ENCODE data around the gene ANKHD1. TPM values are rescaled to one million over a fixed set of nuclear protein-coding genes. Genes with fewer than 3 reads are reported as not detected.

The ANKHD1 gene
- total and polyA plus RNA-seq, 2 donors from 2014 or later, result 26.4 to 130 TPM

DNA sequence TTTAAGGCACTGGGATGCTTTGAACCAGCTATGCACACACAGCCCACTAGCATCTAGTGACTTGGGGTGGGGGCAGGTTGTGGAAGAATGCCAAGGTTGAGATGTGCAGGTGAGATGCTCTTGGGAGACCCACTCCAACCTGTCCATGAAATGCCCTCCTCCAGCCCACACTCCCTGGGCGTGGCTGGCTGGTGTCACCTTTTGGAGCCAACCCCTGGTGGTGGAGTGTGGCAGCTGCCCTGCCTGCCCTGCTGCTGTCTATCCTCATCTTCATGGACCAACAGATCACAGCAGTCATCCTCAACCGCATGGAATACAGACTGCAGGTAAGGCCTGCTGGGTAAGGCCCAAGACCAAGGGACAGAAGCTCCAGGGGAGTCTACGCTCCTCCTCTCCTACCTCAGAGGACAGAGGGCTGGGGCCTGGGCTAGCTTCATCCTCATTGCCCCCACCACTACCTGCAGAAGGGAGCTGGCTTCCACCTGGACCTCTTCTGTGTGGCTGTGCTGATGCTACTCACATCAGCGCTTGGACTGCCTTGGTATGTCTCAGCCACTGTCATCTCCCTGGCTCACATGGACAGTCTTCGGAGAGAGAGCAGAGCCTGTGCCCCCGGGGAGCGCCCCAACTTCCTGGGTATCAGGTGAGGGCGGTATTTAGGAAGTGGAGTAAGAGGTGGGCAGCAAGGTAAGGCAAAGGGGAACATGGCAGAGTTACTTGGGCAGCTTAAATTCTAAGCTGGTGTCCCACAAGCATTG is 34.2 kb upstream of the ANKHD1 start:
- FAIRE-seq, result no peak
- H3K9ac ChIP-seq (ENCODE audit: low read length in 3 of 3), result no peak overlapping the region
- no peak for DNase-seq
- no peaks in the 10 kb centered on the region for H3K9me3 ChIP-seq (ENCODE audit: control insufficient read depth in 2 of 3, insufficient read depth in 1 of 3, low read length in 3 of 3)
- H3K36me3 ChIP-seq (ENCODE audit: control insufficient read depth in 2 of 3, insufficient read depth in 3 of 3, low read length in 3 of 3), result peaks cover 0 to 2% (median 0%) of the 10 kb centered on the region in 3 donors
- H3K4me3 ChIP-seq (ENCODE audit: low read length in 3 of 3), result no peak overlapping the region
- H3K27ac ChIP-seq (ENCODE audit: low read depth in 2 of 2, low read length in 2 of 2), result no peak overlapping the region
- H3K27me3 ChIP-seq (ENCODE audit: control insufficient read depth, insufficient read depth, low read length), result no peaks in the 10 kb centered on the region
- TF ChIP-seq, protein P1, sequence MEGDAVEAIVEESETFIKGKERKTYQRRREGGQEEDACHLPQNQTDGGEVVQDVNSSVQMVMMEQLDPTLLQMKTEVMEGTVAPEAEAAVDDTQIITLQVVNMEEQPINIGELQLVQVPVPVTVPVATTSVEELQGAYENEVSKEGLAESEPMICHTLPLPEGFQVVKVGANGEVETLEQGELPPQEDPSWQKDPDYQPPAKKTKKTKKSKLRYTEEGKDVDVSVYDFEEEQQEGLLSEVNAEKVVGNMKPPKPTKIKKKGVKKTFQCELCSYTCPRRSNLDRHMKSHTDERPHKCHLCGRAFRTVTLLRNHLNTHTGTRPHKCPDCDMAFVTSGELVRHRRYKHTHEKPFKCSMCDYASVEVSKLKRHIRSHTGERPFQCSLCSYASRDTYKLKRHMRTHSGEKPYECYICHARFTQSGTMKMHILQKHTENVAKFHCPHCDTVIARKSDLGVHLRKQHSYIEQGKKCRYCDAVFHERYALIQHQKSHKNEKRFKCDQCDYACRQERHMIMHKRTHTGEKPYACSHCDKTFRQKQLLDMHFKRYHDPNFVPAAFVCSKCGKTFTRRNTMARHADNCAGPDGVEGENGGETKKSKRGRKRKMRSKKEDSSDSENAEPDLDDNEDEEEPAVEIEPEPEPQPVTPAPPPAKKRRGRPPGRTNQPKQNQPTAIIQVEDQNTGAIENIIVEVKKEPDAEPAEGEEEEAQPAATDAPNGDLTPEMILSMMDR (IDR thresholded peaks at IDR 0.05; ENCODE audit: borderline replicate concordance, extremely low read depth, insufficient read depth), result no peak
- intact Hi-C loops (cut with DNase I), result no loop called here
- peaks cover 0 to 8% (median 6%) of the 10 kb centered on the region in 3 donors for H3K4me1 ChIP-seq (ENCODE audit: control insufficient read depth in 2 of 3, insufficient read depth in 2 of 3, low read depth in 1 of 3, low read length in 3 of 3)

DNA sequence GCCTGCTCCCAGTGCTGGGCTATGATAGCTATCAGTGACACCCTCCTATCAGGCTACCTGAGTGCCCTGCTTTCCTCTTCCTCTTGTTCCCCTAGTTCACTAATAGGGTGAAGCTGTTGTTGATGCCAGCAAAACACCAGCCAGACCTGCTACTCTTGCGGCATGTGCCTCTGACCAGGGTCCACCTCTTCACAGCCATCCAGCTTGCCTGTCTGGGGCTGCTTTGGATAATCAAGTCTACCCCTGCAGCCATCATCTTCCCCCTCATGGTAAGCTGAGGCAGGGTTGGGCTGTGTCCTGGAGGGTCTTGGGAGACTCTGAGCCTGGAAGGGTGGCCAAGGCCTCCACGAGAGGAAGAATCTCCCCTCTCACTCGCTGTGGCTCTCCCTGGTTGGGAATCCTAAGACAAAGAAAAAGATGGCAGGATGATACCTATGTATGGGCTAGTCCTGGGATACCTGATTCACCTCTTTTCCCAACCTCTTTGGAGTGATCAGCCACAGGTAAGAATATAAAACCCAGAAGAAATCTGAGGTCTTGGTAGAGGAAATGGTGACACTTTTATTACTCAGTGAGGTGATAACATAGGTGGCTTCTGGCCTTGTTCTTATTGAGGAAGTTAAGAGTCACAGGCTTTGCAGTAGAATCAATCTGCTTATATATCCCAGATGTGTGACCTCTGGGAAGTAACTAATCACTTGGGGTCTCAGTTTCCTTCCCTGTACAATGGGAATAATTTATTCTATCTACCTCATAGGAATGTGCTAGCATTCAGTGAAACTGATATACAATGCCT is 30.1 kb upstream of the ANKHD1 start:
- Histone ChIP-seq H3K9me3 (ENCODE audit: control insufficient read depth in 2 of 3, insufficient read depth in 1 of 3, low read length in 3 of 3) (no peaks in the 10 kb centered on the region), H3K9ac (ENCODE audit: low read length in 3 of 3) (no peak overlapping the region), H3K4me1 (ENCODE audit: control insufficient read depth in 2 of 3, insufficient read depth in 2 of 3, low read depth in 1 of 3, low read length in 3 of 3) (peaks cover 0 to 3% (median 0%) of the 10 kb centered on the region in 3 donors), H3K27ac (ENCODE audit: low read depth in 2 of 2, low read length in 2 of 2) (no peak overlapping the region), H3K4me3 (ENCODE audit: low read length in 3 of 3) (no peak overlapping the region), H3K27me3 (ENCODE audit: control insufficient read depth, insufficient read depth, low read length) (no peaks in the 10 kb centered on the region), H3K36me3 (ENCODE audit: control insufficient read depth in 2 of 3, insufficient read depth in 3 of 3, low read length in 3 of 3) (peaks cover 0 to 2% (median 0%) of the 10 kb centered on the region in 3 donors)
- intact Hi-C loops (cut with DNase I), result no loop called here
- TF ChIP-seq, protein P1 (IDR thresholded peaks at IDR 0.05; ENCODE audit: borderline replicate concordance, extremely low read depth, insufficient read depth), result no peak
- FAIRE-seq (no peak), DNase-seq (no peak)

DNA sequence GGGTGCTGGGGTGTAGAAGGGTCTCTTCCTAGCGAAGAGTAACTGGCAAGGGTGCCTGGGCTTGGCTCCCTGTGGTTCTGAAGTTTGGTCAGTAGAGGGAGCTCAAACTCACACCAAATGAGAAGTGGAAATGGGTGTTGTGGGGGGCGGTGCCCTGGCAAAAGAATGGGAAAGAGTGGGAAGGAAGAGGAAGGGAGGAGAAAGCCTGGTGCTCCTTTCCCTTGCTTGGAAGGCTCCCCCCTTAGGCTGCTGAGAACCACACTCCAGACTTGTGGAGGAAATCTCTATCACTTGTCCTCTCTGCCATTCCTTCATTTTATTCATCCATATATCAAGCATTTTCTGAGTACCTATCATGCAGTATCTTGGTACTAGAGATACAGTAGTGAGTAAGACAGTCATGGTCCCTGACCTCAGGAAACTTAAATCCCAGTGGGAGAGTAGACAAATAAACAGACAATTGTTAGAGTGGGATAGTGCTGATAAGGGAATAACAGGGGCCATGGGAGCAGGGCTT is 28.6 kb upstream of the ANKHD1 start:
- FAIRE-seq, result no peak
- intact Hi-C loops (cut with DNase I), result no loop called here
- TF ChIP-seq, protein P1 (IDR thresholded peaks at IDR 0.05; ENCODE audit: borderline replicate concordance, extremely low read depth, insufficient read depth), result peak; percentile 84

More for the DNA sequence above, 28.6 kb upstream of the ANKHD1 start:
- H3K4me3 ChIP-seq (ENCODE audit: low read length in 3 of 3), result no peak overlapping the region
- H3K9me3 ChIP-seq (ENCODE audit: control insufficient read depth in 2 of 3, insufficient read depth in 1 of 3, low read length in 3 of 3), result no peaks in the 10 kb centered on the region
- H3K4me1 ChIP-seq (ENCODE audit: control insufficient read depth in 2 of 3, insufficient read depth in 2 of 3, low read depth in 1 of 3, low read length in 3 of 3), result peaks cover 0 to 3% (median 0%) of the 10 kb centered on the region in 3 donors
- no peaks in the 10 kb centered on the region for H3K27me3 ChIP-seq (ENCODE audit: control insufficient read depth, insufficient read depth, low read length)
- peak; percentile 71 to 90 (median 81) for DNase-seq
- no peak overlapping the region for H3K9ac ChIP-seq (ENCODE audit: low read length in 3 of 3)
- H3K27ac ChIP-seq (ENCODE audit: low read depth in 2 of 2, low read length in 2 of 2), result no peak overlapping the region
- no peaks in the 10 kb centered on the region for H3K36me3 ChIP-seq (ENCODE audit: control insufficient read depth in 2 of 3, insufficient read depth in 3 of 3, low read length in 3 of 3)
